SU-DHL-6 (cell line): ENCODE results near the gene TOM1L2.

Source experiments
- CTCF ChIP-seq: fragments of 200-600 bp; sonication (generic); IDR thresholded peaks from one replicate; pipeline ENCODE4 v1.5.1; 2017; ENCODE audit warnings: antibody characterized with exemption, mild to moderate bottlenecking, low read length, moderate library complexity; ENCODE audit not compliant: insufficient read depth, poor library complexity, severe bottlenecking
- EZH2phosphoT487 ChIP-seq: fragments of 200-600 bp; sonication (generic), shearing (Covaris generic); conservative IDR thresholded peaks from 2 replicates; pipeline ENCODE4 v1.6.1; 2018; ENCODE audit warnings: mild to moderate bottlenecking, antibody characterized with exemption, low read length, moderate library complexity, mixed read lengths

DNA sequence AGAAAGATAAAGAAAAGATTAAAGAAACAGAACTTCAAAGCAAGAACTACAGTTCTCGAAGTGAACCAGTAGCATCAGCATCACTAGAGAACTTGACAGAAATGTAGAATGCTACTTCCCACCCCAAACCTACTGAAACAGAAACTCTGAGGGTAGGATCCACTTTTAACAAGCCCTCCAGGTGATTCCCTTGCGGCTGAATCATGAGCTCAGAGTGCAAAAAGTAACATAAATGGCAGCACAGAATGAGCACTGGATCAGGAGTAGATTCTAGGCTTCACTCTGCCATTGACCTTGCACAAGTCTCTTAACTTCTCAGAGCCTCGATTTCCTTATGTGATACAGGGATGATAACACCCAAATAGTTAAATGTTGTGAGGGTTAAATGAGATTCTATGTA is 5.8 kb downstream of the TOM1L2 start:
- TF ChIP-seq CTCF = no peak
- no peak for TF ChIP-seq EZH2phosphoT487
